ENCODE data around the gene NAV2.
"Not testable (repeated sequence)": the region's sequence is repeated elsewhere in the genome, so short reads cannot be mapped to it uniquely, and the experiment has no call there.

NAV2 gene

GRCh38 chr11:20080032-20080685, 367.5 kb downstream of the NAV2 start:
- Mint-ChIP-seq H3K4me1 (peaks cover 8% of the 10 kb centered on the region), H3K9me3 (no peaks in the 10 kb centered on the region), H3K36me3 (no peaks in the 10 kb centered on the region), H3K4me3 (no peak overlapping the region), H3K27ac (no peak overlapping the region)
- no peak for DNase-seq (ENCODE audit: low spot score in 2 of 2)
- ATAC-seq, result peak; percentile 55

GRCh38 chr11:20081336-20081735, 368.7 kb downstream of the NAV2 start:
- Mint-ChIP-seq H3K4me1 (peaks cover 8% of the 10 kb centered on the region), H3K9me3 (no peaks in the 10 kb centered on the region), H3K27ac (no peak overlapping the region), H3K4me3 (no peak overlapping the region), H3K36me3 (no peaks in the 10 kb centered on the region)
- ATAC-seq (no peak), DNase-seq (ENCODE audit: low spot score in 2 of 2) (no peak)

- ATAC-seq, result peak; percentile 33
- DNase-seq (ENCODE audit: low spot score in 2 of 2); H3K9me3 Mint-ChIP-seq; H3K36me3 Mint-ChIP-seq; H3K27ac Mint-ChIP-seq; H3K4me3 Mint-ChIP-seq: not testable (repeated sequence)
- peaks cover 12% of the 10 kb centered on the region for H3K4me1 Mint-ChIP-seq
Observed at GRCh38 chr11:20083877-20084276, 371.2 kb downstream of the NAV2 start.

GRCh38 chr11:20084921-20085814, 372.5 kb downstream of the NAV2 start:
- Mint-ChIP-seq H3K36me3 (no peaks in the 10 kb centered on the region), H3K27ac (no peak overlapping the region), H3K4me3 (no peak overlapping the region), H3K9me3 (no peaks in the 10 kb centered on the region), H3K4me1 (peaks cover 15% of the 10 kb centered on the region)
- DNase-seq (ENCODE audit: low spot score in 2 of 2) (no peak), ATAC-seq (no peak)

GRCh38 chr11:20085918-20086317, 373.3 kb downstream of the NAV2 start:
- no peak overlapping the region for H3K27ac Mint-ChIP-seq
- H3K4me3 Mint-ChIP-seq, result no peak overlapping the region
- H3K9me3 Mint-ChIP-seq, result no peaks in the 10 kb centered on the region

GRCh38 chr11:20087118-20087521, 374.5 kb downstream of the NAV2 start:
- ATAC-seq (no peak), DNase-seq (ENCODE audit: low spot score in 2 of 2) (no peak)
- Mint-ChIP-seq H3K27ac (no peak overlapping the region), H3K4me1 (peaks cover 15% of the 10 kb centered on the region), H3K9me3 (no peaks in the 10 kb centered on the region), H3K36me3 (no peaks in the 10 kb centered on the region), H3K4me3 (no peak overlapping the region)

More at GRCh38 chr11:20085918-20086317, 373.3 kb downstream of the NAV2 start:
- Mint-ChIP-seq H3K36me3 (no peaks in the 10 kb centered on the region), H3K4me1 (peaks cover 15% of the 10 kb centered on the region)
- DNase-seq (ENCODE audit: low spot score in 2 of 2) (no peak), ATAC-seq (no peak)

GRCh38 chr11:20088397-20089225, 376.0 kb downstream of the NAV2 start:
- no peak for DNase-seq (ENCODE audit: low spot score in 2 of 2)
- H3K9me3 Mint-ChIP-seq, result no peaks in the 10 kb centered on the region
- no peaks in the 10 kb centered on the region for H3K36me3 Mint-ChIP-seq
- H3K4me1 Mint-ChIP-seq, result peaks cover 11% of the 10 kb centered on the region
- H3K27ac Mint-ChIP-seq, result no peak overlapping the region
- ATAC-seq, result no peak
- no peak overlapping the region for H3K4me3 Mint-ChIP-seq

GRCh38 chr11:20089367-20089766, 376.7 kb downstream of the NAV2 start:
- DNase-seq (ENCODE audit: low spot score in 2 of 2) (no peak), ATAC-seq (no peak)
- H3K4me3 Mint-ChIP-seq, result no peak overlapping the region
- H3K27ac Mint-ChIP-seq, result no peak overlapping the region
- H3K9me3 Mint-ChIP-seq, result no peaks in the 10 kb centered on the region
- no peaks in the 10 kb centered on the region for H3K36me3 Mint-ChIP-seq
- peaks cover 7% of the 10 kb centered on the region for H3K4me1 Mint-ChIP-seq

GRCh38 chr11:20089796-20090653, 377.4 kb downstream of the NAV2 start:
- peaks cover 7% of the 10 kb centered on the region for H3K4me1 Mint-ChIP-seq
- H3K9me3 Mint-ChIP-seq, result no peaks in the 10 kb centered on the region
- ATAC-seq (no peak), DNase-seq (ENCODE audit: low spot score in 2 of 2) (no peak)
- H3K4me3 Mint-ChIP-seq, result no peak overlapping the region
- H3K27ac Mint-ChIP-seq, result no peak overlapping the region
- no peaks in the 10 kb centered on the region for H3K36me3 Mint-ChIP-seq

- DNase-seq (ENCODE audit: low spot score in 2 of 2), result no peak
- ATAC-seq, result no peak
- Mint-ChIP-seq H3K27ac (no peak overlapping the region), H3K9me3 (no peaks in the 10 kb centered on the region), H3K4me1 (peaks cover 7% of the 10 kb centered on the region), H3K36me3 (no peaks in the 10 kb centered on the region), H3K4me3 (no peak overlapping the region)
Observed at GRCh38 chr11:20090654-20091374, 378.2 kb downstream of the NAV2 start.

- DNase-seq (ENCODE audit: low spot score in 2 of 2), result no peak
- Mint-ChIP-seq H3K4me1 (peaks cover 4% of the 10 kb centered on the region), H3K9me3 (no peaks in the 10 kb centered on the region), H3K4me3 (no peak overlapping the region), H3K27ac (no peak overlapping the region), H3K36me3 (no peaks in the 10 kb centered on the region)
- no peak for ATAC-seq
Observed at GRCh38 chr11:20093775-20094174, 381.1 kb downstream of the NAV2 start.

- H3K9me3 Mint-ChIP-seq, result no peaks in the 10 kb centered on the region
- ATAC-seq, result no peak
- H3K4me1 Mint-ChIP-seq, result no peaks in the 10 kb centered on the region
- H3K36me3 Mint-ChIP-seq, result no peaks in the 10 kb centered on the region
- no peak overlapping the region for H3K4me3 Mint-ChIP-seq
- no peak overlapping the region for H3K27ac Mint-ChIP-seq
- DNase-seq (ENCODE audit: low spot score in 2 of 2), result no peak
Observed at GRCh38 chr11:20095189-20095588, 382.6 kb downstream of the NAV2 start.

- Mint-ChIP-seq H3K36me3 (no peaks in the 10 kb centered on the region), H3K27ac (no peak overlapping the region), H3K9me3 (no peaks in the 10 kb centered on the region), H3K4me1 (no peaks in the 10 kb centered on the region), H3K4me3 (no peak overlapping the region)
- DNase-seq (ENCODE audit: low spot score in 2 of 2) (no peak), ATAC-seq (no peak)
Observed at GRCh38 chr11:20097319-20098221, 384.9 kb downstream of the NAV2 start.
